Thyroid gland (tissue), 4 donors: ENCODE measurements around the gene NRG3. TPM values are rescaled to one million over a fixed set of nuclear protein-coding genes. Genes with fewer than 3 reads are reported as not detected.

Experiments
- DNase-seq, 2 donors: peaks; one replicate each; pipeline ENCODE4 v3.0.0-alpha.2; 2019
- H3K27ac ChIP-seq, 3 donors: fragments of 200-600 bp; sonication (generic); 1 replicate in 2 of 3; 2 replicates in 1 of 3; pipeline ENCODE4 v1.5.1; 2016 to 2019; ENCODE audit warnings: mild to moderate bottlenecking in 1 of 3, moderate library complexity in 1 of 3
- H3K27me3 ChIP-seq: fragments of 200-600 bp; sonication (generic); one replicate; pipeline ENCODE4 v1.5.1; 2019
- H3K36me3 ChIP-seq, 2 donors: fragments of 200-600 bp; sonication (generic); one replicate each; pipeline ENCODE4 v1.5.1; 2016 to 2019
- H3K4me1 ChIP-seq, 2 donors: fragments of 200-600 bp; sonication (generic); one replicate each; pipeline ENCODE4 v1.5.1; 2017 to 2019
- H3K4me3 ChIP-seq, 3 donors: fragments of 200-600 bp; sonication (generic); replicated peaks in 1 of 3; 1 replicate in 2 of 3; 2 replicates in 1 of 3; pipeline ENCODE4 v1.5.1; 2016; ENCODE audit warnings: mild to moderate bottlenecking in 1 of 3
- H3K9me3 ChIP-seq: fragments of 200-600 bp; sonication (generic); one replicate; pipeline ENCODE4 v1.5.1; 2017
- POLR2A ChIP-seq, 2 donors: fragments of 450-650 bp; IDR thresholded peaks; one replicate each; pipeline ENCODE4 v1.6.1; 2017; ENCODE audit warnings: antibody characterized with exemption in 2 of 2, mild to moderate bottlenecking in 2 of 2, moderate library complexity in 1 of 2
- WGBS, 2 donors: methylation state at CpG; one replicate each; pipeline ENCODE4 v1.1.5; 2017; 5-methylcytosine and 5-hydroxymethylcytosine counted together
- intact Hi-C: fragments of 100-400 bp; cut with DNase I; formaldehyde crosslinking; loops from one replicate; pipeline ENCODE4 v1.15.1; 2023
- total RNA-seq, 4 donors: library from RNA; depleted of rRNA; stranded (reverse); fragments of >200 nt; gene quantifications; one replicate each; pipeline ENCODE4 v1.2.3, GENCODE V29; 2016
- TF ChIP-seq, protein P1 (sequence below), 6 experiments: fragments of 200-600 bp in 3 of 6; fragments of 450-650 bp in 3 of 6; sonication (generic) in 3 of 6; IDR thresholded peaks; one replicate each; pipeline ENCODE4 v1.5.1; 2016 to 2019; ENCODE audit warnings: antibody characterized with exemption in 6 of 6, mild to moderate bottlenecking in 2 of 6, inconsistent platforms in 1 of 6, moderate library complexity in 1 of 6

The NRG3 gene
- total RNA-seq, 4 donors from 2014 or later: 0.67 to 1.8 (median 1.3) TPM

DNA sequence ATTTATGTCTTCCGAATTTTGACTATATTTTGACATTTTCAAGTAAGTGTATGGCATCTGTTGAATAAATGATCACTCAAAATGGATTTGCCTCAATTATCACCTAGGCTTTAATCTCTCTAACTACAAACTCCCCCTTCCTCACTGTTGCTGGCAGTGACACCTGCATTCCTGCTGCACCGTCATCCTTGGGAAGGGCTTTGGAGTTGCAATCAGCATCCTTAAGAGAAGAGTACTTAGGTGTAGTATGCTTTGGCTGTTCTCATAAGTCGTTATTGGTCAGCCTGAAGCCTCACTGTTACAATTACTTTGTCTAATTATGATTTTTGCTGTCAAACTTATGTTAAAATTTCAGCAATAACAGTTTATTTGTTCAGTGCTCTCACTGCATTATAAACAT, 415.0 kb downstream of the NRG3 start:
- H3K9me3 ChIP-seq: no peaks in the 10 kb centered on the region
- no peaks in the 10 kb centered on the region for H3K27me3 ChIP-seq
- WGBS, 2 donors: 49 to 51% methylated on average over 3 of the region's 3 CpGs
- no peak for DNase-seq
- H3K36me3 ChIP-seq: no peaks in the 10 kb centered on the region
- H3K4me1 ChIP-seq: no peaks in the 10 kb centered on the region
- H3K4me3 ChIP-seq: no peak overlapping the region
- H3K27ac ChIP-seq: no peak overlapping the region
- intact Hi-C loops: no loop called here
- TF ChIP-seq POLR2A (IDR thresholded peaks at IDR 0.05): no peak
- TF ChIP-seq, protein P1, sequence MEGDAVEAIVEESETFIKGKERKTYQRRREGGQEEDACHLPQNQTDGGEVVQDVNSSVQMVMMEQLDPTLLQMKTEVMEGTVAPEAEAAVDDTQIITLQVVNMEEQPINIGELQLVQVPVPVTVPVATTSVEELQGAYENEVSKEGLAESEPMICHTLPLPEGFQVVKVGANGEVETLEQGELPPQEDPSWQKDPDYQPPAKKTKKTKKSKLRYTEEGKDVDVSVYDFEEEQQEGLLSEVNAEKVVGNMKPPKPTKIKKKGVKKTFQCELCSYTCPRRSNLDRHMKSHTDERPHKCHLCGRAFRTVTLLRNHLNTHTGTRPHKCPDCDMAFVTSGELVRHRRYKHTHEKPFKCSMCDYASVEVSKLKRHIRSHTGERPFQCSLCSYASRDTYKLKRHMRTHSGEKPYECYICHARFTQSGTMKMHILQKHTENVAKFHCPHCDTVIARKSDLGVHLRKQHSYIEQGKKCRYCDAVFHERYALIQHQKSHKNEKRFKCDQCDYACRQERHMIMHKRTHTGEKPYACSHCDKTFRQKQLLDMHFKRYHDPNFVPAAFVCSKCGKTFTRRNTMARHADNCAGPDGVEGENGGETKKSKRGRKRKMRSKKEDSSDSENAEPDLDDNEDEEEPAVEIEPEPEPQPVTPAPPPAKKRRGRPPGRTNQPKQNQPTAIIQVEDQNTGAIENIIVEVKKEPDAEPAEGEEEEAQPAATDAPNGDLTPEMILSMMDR (IDR thresholded peaks at IDR 0.05): no peak

DNA sequence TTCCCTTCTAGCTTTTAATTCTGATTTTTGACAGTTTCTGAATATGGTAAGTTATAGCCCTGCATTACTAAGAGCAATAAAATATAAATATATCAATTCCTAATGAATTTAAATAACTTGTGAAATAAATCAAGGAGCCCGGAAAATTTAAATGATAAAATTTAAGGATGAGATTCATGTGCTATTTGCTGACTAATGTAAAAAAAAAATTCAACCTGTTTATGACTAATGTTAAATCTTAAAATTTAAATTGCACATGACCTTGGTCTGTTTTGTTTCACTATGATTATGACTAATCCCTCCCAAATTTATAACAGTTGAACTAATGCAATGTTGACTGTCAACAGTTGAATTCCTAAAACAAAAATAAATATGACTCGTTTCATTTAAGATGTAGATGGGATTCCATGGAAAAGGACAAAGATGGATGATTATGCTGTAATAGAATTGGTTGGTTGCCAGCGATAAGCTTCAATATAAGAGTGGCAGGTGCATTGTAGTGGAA, 419.9 kb downstream of the NRG3 start:
- H3K27ac ChIP-seq: no peak overlapping the region
- no peak for DNase-seq
- H3K4me3 ChIP-seq: no peak overlapping the region
- intact Hi-C loops: no loop called here
- no peaks in the 10 kb centered on the region for H3K36me3 ChIP-seq
- H3K27me3 ChIP-seq: no peaks in the 10 kb centered on the region
- TF ChIP-seq POLR2A (IDR thresholded peaks at IDR 0.05): no peak
- TF ChIP-seq, protein P1 (IDR thresholded peaks at IDR 0.05): no peak
- H3K4me1 ChIP-seq: no peaks in the 10 kb centered on the region
- H3K9me3 ChIP-seq: no peaks in the 10 kb centered on the region
- WGBS, 2 donors: 86 to 88% methylated on average over 3 of the region's 3 CpGs

DNA sequence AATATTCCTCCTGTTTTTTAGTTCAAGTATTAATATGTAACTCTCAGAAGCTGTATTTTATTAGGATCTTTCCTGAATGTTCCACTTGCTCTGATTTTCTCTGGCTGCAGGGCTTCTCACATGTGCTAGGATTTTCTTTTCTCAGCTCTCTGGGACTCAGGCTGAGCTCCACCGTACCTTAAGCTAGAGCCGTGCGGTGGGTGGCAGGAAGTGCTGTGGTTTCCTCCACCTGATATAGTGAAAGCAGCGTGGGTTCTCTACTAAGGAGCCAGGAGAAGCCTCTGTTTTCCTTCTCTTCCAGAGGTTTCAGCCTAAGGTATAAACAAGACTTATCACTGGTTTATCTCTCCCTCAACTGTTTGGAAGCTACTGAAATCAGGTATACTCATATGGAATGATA, 433.6 kb downstream of the NRG3 start:
- H3K4me1 ChIP-seq: no peaks in the 10 kb centered on the region
- H3K9me3 ChIP-seq: no peaks in the 10 kb centered on the region
- no peaks in the 10 kb centered on the region for H3K36me3 ChIP-seq
- H3K27ac ChIP-seq: no peak overlapping the region
- intact Hi-C loops: no loop called here
- H3K27me3 ChIP-seq: no peaks in the 10 kb centered on the region
- no peak for DNase-seq
- TF ChIP-seq POLR2A (IDR thresholded peaks at IDR 0.05): no peak
- TF ChIP-seq, protein P1 (IDR thresholded peaks at IDR 0.05): no peak
- H3K4me3 ChIP-seq: no peak overlapping the region
- WGBS, 2 donors: 77 to 80% methylated on average over 4 of the region's 4 CpGs

DNA sequence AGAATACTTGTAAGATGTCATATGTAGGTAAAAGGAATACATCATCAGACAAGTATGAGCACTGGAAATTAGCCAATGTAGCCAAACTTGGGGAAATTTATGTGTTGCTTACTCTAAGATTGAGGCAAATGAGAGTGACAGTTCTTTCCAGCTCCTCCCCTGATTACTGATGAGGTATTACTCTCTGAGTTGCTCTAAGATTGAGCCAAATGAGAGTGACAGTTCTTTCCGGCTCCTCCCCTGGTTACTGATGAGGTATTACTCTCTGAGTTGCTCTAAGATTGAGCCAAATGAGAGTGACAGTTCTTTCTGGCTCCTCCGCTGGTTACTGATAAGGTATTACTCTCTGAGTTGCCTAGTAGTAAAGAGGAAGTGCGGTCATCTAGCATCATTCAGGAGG, 435.8 kb downstream of the NRG3 start:
- Histone ChIP-seq H3K4me3 (no peak overlapping the region), H3K27ac (no peak overlapping the region), H3K36me3 (no peaks in the 10 kb centered on the region), H3K27me3 (no peaks in the 10 kb centered on the region), H3K4me1 (no peaks in the 10 kb centered on the region), H3K9me3 (no peaks in the 10 kb centered on the region)
- TF ChIP-seq POLR2A (IDR thresholded peaks at IDR 0.05): no peak
- TF ChIP-seq, protein P1 (IDR thresholded peaks at IDR 0.05): no peak
- intact Hi-C loops: no loop called here
- DNase-seq: no peak
- 74 to 76% methylated on average over 3 of the region's 3 CpGs for WGBS, 2 donors

DNA sequence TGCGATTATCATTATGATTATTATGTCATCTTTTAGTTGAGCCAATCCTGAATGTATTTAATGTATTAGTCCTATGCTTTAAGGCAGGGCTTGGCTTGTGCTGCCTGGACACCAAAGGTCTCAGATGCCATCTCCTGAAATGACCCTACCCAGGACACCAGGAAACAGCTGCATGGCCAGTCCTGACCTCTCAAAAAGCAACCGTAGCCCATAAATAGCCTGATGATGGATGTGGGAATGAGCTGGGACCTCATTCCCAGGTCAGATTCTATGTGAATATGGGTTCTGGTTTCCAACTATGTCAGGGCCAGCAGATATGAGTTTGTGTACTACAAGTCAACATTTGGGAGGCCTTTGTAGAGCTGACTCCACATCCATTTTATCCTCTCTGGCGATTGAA, 438.4 kb downstream of the NRG3 start:
- H3K9me3 ChIP-seq: no peaks in the 10 kb centered on the region
- no peak overlapping the region for H3K27ac ChIP-seq
- no peaks in the 10 kb centered on the region for H3K27me3 ChIP-seq
- H3K4me1 ChIP-seq: no peaks in the 10 kb centered on the region
- TF ChIP-seq, protein P1 (IDR thresholded peaks at IDR 0.05): no peak
- no peak for TF ChIP-seq POLR2A (IDR thresholded peaks at IDR 0.05)
- no peak for DNase-seq
- H3K36me3 ChIP-seq: no peaks in the 10 kb centered on the region
- 72 to 79% methylated on average over 3 of the region's 3 CpGs for WGBS, 2 donors
- H3K4me3 ChIP-seq: no peak overlapping the region
- intact Hi-C loops: no loop called here
